GM21619 (cell line): ENCODE results near the gene PNMA1.

Source experiments
- ATAC-seq: cut with Tn5 transposase; IDR thresholded peaks from one replicate; pipeline ENCODE4 v1.9.1; 2021; ENCODE audit not compliant: unreplicated experiment

PNMA1 gene

GRCh38 chr14:73751157-73751691 is 37.0 kb upstream of the PNMA1 start:
- no peak for ATAC-seq

GRCh38 chr14:73750531-73750901 is 36.3 kb upstream of the PNMA1 start:
- ATAC-seq, result no peak

- ATAC-seq, result no peak
These were observed 35.7 kb upstream of the PNMA1 start for GRCh38 chr14:73749706-73750530.

- no peak for ATAC-seq
These were observed 34.7 kb upstream of the PNMA1 start for GRCh38 chr14:73748858-73749357.

- no peak for ATAC-seq
These were observed 33.4 kb upstream of the PNMA1 start for GRCh38 chr14:73747379-73748211.

- no peak for ATAC-seq
These were observed 32.6 kb upstream of the PNMA1 start for GRCh38 chr14:73746520-73747378.

GRCh38 chr14:73745571-73746519 is 31.7 kb upstream of the PNMA1 start:
- ATAC-seq, result no peak

GRCh38 chr14:73744874-73745529 is 30.8 kb upstream of the PNMA1 start:
- ATAC-seq, result no peak

- ATAC-seq, result no peak
These were observed 30.1 kb upstream of the PNMA1 start for GRCh38 chr14:73744175-73744867.

- ATAC-seq, result peak; percentile 49
These were observed 29.3 kb upstream of the PNMA1 start for GRCh38 chr14:73743431-73743931.

- ATAC-seq, result no peak
These were observed 28.5 kb upstream of the PNMA1 start for GRCh38 chr14:73742520-73743238.

- ATAC-seq, result no peak
These were observed 27.8 kb upstream of the PNMA1 start for GRCh38 chr14:73741876-73742519.

GRCh38 chr14:73741386-73741875 is 27.2 kb upstream of the PNMA1 start:
- no peak for ATAC-seq

- ATAC-seq, result no peak
These were observed 26.6 kb upstream of the PNMA1 start for GRCh38 chr14:73740618-73741326.

- no peak for ATAC-seq
These were observed 25.9 kb upstream of the PNMA1 start for GRCh38 chr14:73739899-73740617.
